NOMO-1 treated with dmso at 0.1 percent for 144 hours (cell line): Measurements from ENCODE around the gene LMAN2.
A peak's percentile ranks its signal among the peaks of the same experiment; 100 is the strongest.

Experiments
- DNase-seq: peaks from one replicate; lab custom pipeline; 2025; ENCODE audit not compliant: unreplicated experiment; lab: John Stamatoyannopoulos, UW

LMAN2 gene, protein sequence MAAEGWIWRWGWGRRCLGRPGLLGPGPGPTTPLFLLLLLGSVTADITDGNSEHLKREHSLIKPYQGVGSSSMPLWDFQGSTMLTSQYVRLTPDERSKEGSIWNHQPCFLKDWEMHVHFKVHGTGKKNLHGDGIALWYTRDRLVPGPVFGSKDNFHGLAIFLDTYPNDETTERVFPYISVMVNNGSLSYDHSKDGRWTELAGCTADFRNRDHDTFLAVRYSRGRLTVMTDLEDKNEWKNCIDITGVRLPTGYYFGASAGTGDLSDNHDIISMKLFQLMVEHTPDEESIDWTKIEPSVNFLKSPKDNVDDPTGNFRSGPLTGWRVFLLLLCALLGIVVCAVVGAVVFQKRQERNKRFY

GRCh38 chr5:177351392-177352329 lies at the start of gene LMAN2:
LMAN2 (minus strand) TSS chr5:177351668; CDS start chr5:177351647, 21 bp downstream.
- DNase-seq: peak; percentile 97

DNA sequence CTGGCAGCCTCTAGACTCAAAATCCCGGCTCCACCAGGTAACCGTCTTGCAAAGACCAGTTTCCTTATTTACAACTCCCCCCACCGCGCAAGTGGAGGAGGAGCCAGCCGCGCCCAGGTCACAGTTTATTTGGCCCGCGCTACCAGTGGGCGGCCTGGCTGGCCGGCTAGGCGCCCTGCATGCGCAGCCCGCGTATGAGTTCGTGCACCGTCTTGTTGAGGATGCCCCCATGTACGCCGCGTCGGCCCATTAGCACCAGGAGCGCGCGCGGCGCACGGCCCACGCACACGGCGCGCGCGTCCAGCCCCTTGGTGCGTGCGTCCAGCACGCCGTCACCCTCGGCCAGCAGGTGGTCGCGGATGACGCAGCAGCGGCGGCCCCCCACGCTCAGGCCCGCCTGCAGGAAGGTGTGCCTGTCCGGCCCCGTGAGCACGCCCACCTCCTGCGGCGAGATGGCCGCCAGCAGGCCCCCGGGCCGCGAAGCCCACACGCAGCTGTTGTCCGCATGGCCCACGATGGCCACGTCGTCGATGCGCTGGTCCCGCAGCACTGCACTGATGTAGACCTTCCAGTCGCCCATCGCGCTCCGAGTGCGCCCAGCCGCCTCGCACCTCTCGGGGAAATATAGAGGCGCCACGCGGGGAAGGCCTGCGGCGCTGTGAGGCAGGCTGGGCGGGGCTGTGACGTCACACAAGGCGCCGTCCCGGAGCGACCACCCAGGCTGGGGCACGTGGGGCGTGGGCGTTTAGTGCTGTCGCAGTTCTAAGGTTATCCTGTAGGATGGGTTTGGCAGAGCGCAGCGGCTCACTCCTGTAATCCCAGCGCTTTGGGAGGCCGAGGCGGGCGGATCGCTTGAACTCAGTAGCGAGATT lies 48.8 kb upstream of the LMAN2 start, which contains the start of gene PFN3:
Gene PFN3 (minus strand): TSS at position 665 of the 872 bp plus-strand sequence. CDS start 85 bp downstream, at position 580.
- no peak for DNase-seq

GRCh38 chr5:177397875-177398390 lies 46.5 kb upstream of the LMAN2 start:
- no peak for DNase-seq

DNA sequence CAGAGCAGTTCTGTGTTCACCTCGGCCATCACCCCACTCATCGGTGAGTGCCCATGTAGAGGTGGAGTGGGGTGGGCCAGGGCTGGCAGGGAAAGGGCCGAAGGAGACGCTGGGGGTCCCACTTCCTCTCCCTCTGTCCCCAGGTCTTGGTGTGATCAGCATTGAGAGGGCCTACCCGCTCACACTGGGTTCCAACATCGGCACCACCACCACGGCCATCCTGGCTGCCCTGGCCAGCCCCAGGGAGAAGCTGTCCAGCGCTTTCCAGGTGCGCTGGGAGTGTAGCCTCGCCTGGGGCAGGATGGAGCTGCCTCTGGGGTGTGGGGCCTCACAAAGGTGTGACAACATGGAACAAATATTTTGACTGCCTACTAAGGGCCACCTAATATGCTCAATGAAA lies 45.3 kb upstream of the LMAN2 start:
- no peak for DNase-seq

GRCh38 chr5:177396078-177396477 lies 44.6 kb upstream of the LMAN2 start:
- DNase-seq: no peak

DNA sequence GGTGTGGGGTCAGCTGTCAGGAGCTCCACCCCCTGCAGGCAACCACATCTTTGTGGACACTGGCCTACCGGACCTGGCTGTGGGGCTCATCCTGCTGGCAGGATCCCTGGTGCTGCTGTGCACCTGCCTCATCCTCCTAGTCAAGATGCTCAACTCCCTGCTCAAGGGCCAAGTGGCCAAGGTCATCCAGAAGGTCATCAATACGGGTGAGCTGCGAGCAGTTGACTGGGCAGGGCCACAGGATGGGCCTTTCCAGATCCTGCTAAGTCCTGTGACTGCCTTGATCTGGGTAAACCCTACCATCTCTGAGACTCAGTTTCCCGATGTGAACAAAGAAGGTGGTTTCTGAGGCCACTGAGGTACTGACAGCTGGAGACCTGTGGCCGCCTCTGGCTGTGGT lies 42.5 kb upstream of the LMAN2 start:
- no peak for DNase-seq

DNA sequence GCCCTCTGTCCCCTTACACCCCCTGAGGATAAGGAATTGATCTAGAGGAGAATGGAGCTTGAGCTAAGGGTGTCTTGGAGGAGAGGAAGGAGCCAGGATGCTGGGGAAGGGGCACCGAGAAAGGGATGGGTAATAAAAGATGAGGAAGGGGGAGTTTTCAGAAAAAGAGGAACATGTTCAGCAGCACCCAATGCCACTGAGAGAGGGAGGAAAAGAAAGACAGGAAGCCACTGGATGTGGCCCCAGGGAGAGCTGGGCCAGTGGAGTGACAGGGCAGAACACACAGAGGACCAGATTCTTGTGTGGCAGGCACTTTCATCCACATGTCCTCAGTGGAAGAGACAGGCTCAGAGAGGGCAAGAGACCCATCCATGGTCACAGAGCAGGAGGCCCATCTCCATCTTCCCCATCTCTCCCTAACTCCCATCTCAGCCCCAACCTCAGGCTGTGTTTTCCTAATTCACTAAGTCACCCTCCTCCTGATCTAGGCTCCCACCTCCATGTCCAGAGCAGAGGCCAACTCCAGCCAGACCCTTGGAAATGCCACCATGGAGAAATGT lies 41.8 kb upstream of the LMAN2 start:
- peak; percentile 16 for DNase-seq

- no peak for DNase-seq
Observed at GRCh38 chr5:177392765-177393164, 41.3 kb upstream of the LMAN2 start.

DNA sequence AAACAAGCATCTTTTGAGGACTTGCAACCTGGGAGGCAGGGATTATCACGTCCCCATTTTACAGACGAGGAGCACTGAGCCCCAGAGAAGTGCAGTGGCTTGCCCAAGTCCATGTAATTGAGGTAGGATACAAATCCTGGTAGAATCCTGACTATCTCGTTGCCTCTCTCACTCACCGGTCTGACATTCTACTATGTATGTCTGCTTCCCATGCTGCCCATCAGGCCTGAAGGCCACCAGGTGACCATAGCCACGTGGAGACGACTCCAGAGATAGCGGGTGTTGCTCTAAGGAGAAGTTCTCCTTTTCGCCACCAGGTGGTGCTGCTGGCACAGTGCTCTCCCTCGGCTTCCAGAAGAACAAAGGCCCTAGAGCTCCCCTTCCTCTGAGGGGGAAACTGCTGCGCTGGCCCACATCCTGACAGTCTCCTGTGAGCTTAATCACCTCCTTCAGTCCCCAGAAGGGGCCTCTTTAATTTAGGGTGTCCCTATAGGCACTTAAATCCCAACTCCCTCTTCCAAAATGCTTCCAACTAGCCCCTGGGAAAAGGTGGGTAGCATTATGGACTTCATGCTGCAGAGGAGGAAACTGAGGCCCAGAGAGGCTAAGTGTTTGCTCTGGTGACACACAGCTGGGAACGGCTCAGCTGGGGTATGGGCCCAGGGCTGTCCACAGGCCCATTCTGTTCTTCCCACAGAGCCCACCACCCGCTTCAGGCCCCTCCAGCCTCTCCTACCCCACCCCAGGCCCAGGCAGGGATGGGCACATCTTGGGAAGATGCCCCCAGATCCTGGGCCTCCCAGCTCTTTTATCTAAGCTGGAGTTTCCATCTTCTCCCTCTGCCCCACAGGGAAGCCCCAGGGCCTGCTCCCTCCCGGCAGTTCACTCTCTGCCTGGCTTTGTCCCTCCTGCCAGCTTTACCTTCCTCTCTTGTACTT lies 39.2 kb upstream of the LMAN2 start:
- peak; percentile 73 for DNase-seq

GRCh38 chr5:177389241-177390169 lies 38.0 kb upstream of the LMAN2 start:
- peak; percentile 77 for DNase-seq

GRCh38 chr5:177388521-177389052 lies 37.1 kb upstream of the LMAN2 start:
- DNase-seq: no peak

DNA sequence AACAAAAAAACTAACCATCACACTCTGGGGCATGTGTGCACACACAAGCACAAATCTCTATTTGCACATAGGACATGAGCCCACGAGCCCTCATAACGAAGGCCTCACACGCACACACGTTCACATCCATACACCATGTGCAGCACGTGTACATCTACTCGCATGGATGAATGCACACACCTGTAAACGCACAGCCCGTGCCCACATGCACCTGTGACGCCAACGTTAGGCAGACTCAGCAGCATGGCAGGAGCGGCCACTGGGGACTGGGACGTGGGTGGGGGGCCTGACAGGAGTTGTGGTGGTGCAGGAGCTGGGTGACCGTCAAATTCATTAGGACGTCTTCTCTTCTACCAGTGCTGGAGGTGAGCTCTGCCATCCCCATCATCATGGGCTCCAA lies 35.9 kb upstream of the LMAN2 start:
- no peak for DNase-seq

- no peak for DNase-seq
Observed at GRCh38 chr5:177386542-177386941, 35.1 kb upstream of the LMAN2 start.

DNA sequence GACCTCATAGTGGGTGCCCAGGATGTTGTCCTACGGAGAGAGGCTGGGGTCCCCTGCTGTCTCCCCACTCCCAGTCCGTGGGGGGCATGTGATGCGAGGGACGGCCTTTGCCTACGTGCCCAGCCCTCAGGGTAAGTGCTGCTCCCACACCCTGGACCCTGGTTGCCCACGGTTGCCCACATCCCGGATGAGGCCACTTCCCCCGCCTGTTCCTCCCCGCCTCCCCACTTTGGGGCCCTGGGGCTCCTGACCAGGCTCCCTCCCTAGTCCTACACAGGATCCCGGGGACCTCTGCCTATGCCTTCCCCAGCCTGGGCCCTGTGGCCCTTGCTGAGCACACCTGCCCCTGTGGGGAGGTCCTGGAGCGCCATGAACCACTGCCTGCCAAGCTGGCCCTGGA lies 34.3 kb upstream of the LMAN2 start:
- DNase-seq: no peak

- DNase-seq: no peak
Observed at GRCh38 chr5:177384134-177384533, 32.7 kb upstream of the LMAN2 start, which contains the start of gene SLC34A1. SLC34A1 (plus strand) TSS chr5:177384434; CDS start chr5:177385742, 1,308 bp downstream.

- DNase-seq: no peak
Observed at GRCh38 chr5:177383181-177383580, 31.7 kb upstream of the LMAN2 start.

DNA sequence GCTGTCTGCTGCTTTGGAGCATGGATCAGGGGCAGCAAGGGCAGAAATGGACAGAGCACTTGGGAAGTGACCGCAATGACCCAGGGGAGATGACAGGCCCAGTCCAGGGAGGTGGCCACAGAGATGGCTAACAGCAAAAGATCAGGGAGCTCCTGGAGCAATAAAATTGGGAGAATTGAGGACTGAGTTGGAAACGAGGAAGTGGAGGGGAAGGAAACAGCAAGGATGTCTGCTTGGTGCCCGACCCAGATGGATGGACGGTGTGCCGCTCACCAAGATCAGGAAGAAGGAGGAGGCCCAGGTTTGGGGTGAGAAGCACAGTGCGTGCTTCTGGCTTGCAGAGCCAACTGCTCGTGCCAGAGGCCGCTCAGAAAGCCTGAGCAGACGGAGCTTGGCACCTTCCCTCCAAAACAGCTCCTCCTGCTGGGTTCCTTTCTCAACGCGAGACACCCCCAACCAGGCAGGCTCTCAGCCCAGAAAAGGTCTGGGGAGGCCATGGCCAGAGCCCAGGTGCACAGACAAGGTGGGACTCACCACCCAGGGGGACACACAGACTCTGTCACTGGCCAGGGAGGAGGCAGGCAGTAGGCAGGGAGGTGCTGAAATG lies 31.1 kb upstream of the LMAN2 start:
- no peak for DNase-seq

DNA sequence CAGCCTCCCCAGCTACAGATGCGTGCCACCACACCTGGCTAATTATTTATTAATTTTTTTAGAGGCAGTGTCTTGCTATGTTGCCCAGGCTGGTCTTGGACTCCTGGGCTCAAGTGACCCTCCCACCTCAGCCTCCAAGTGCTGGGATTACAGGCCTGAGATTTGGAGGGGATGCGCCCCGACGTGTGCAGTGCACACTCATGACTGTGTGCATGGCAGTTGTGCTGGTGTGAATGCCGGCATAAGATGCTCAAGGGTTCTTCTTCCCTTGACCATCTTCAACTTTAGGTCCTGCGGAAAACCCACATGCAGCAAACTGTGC lies 29.3 kb upstream of the LMAN2 start:
- no peak for DNase-seq
